Mammary epithelial cell (primary cell): ENCODE measurements around the gene HYI.
"Not testable (repeated sequence)": the region's sequence is repeated elsewhere in the genome, so short reads cannot be mapped to it uniquely, and the experiment has no call there.

Source experiments
- EZH2 ChIP-seq: IDR thresholded peaks from 2 replicates; pipeline ENCODE4 v1.6.1; 2012; ENCODE audit warnings: low read length, inconsistent platforms, borderline replicate concordance
- TF ChIP-seq, protein P1 (sequence below), 2 donors: IDR thresholded peaks in 1 of 2; conservative IDR thresholded peaks in 1 of 2; 2 replicates each; pipeline ENCODE4 v1.5.1; 2011 to 2012; ENCODE audit warnings: inconsistent platforms in 2 of 2, low read length in 2 of 2, mild to moderate bottlenecking in 2 of 2, control low read depth in 1 of 2, low read depth in 1 of 2; ENCODE audit not compliant: insufficient read depth in 1 of 2; ENCODE audit errors: extremely low read depth in 1 of 2

- TF ChIP-seq, protein P1, sequence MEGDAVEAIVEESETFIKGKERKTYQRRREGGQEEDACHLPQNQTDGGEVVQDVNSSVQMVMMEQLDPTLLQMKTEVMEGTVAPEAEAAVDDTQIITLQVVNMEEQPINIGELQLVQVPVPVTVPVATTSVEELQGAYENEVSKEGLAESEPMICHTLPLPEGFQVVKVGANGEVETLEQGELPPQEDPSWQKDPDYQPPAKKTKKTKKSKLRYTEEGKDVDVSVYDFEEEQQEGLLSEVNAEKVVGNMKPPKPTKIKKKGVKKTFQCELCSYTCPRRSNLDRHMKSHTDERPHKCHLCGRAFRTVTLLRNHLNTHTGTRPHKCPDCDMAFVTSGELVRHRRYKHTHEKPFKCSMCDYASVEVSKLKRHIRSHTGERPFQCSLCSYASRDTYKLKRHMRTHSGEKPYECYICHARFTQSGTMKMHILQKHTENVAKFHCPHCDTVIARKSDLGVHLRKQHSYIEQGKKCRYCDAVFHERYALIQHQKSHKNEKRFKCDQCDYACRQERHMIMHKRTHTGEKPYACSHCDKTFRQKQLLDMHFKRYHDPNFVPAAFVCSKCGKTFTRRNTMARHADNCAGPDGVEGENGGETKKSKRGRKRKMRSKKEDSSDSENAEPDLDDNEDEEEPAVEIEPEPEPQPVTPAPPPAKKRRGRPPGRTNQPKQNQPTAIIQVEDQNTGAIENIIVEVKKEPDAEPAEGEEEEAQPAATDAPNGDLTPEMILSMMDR (conservative IDR thresholded peaks at IDR 0.05 in 1 of 2, IDR thresholded peaks at IDR 0.05 in 1 of 2; ENCODE audit: extremely low read depth in 1 of 2, insufficient read depth in 1 of 2, low read depth in 1 of 2, low read length in 2 of 2), result not testable (repeated sequence)
- TF ChIP-seq EZH2, result not testable (repeated sequence)
These were observed 4.6 kb upstream of the HYI start for GRCh38 chr1:43458379-43458778.
